Memory B cell (primary cell): ENCODE results near the gene BRD3OS.

Source experiments
- ATAC-seq: fragments of 150-1000 bp; cut with Tn5 transposase; 2 replicates; pipeline ENCODE4 v1.10.0; 2021; ENCODE audit warnings: low read depth, mild to moderate bottlenecking, moderate library complexity
- DNase-seq, 2 donors: peaks; one replicate each; pipeline ENCODE4 v3.0.0; 2022; ENCODE audit warnings: low spot score in 2 of 2
- H3K27ac Mint-ChIP-seq: one replicate; pipeline ENCODE4 v1.8.0; 2022; ENCODE audit warnings: mild to moderate bottlenecking, moderate library complexity, mixed read lengths
- H3K27me3 Mint-ChIP-seq: one replicate; pipeline ENCODE4 v1.8.0; 2022; ENCODE audit warnings: mixed read lengths
- H3K36me3 Mint-ChIP-seq: one replicate; pipeline ENCODE4 v1.8.0; 2022; ENCODE audit warnings: mild to moderate bottlenecking, mixed read lengths
- H3K4me1 Mint-ChIP-seq: one replicate; pipeline ENCODE4 v1.8.0; 2022; ENCODE audit warnings: mixed read lengths
- H3K4me3 Mint-ChIP-seq: one replicate; pipeline ENCODE4 v1.8.0; 2022; ENCODE audit warnings: mild to moderate bottlenecking, moderate library complexity, mixed read lengths
- H3K9me3 Mint-ChIP-seq: one replicate; pipeline ENCODE4 v1.8.0; 2022; ENCODE audit warnings: mixed read lengths

BRD3OS gene

DNA sequence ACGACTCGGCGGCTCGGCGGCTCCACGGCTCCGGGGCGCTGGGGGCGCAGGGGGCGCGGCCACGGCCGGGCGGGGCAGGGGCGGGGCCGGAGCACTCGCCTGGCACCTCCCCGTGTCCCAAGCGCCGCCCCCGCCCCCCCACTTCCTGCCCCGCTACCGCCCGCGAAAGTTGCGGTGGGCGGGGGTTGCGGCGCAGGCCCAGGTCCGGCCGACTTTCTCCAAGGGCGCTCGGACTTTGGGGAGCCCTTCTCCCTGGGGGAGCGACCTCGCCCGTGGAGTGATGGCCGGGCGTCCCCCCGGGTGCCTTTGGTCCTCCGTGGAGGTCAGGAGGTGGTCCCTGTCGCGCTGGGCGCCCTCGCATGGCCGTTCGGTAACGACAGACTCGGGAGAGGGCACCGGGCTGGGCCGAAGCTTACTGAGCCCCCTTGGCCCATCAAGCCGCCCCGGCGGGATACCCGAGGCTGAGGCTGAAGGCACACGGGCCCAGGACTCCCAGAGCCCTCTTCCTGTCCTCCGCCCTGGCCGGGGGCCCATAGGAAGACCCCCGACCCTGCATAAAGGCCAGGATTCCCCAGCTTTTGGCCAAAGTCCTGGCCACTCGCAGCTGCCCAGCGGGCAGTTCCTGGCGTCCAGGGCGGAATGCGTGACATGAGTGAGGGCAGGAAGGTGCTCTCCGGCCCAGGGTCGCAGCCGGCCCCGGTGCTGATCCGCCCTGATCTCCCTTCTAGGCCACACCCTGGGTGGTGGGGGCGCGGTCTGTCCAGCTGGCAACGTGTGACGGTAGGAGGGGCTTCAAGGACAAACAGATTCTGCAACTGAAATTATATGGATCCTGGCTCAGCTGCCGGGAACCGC, 32.3 kb upstream of the BRD3OS start:
- Mint-ChIP-seq H3K27me3 (peaks cover 2% of the 10 kb centered on the region), H3K4me3 (peak overlapping the region; percentile 77), H3K27ac (no peak overlapping the region), H3K4me1 (peaks cover 26% of the 10 kb centered on the region), H3K9me3 (no peaks in the 10 kb centered on the region), H3K36me3 (no peaks in the 10 kb centered on the region)
- peak; percentile 73 for ATAC-seq
- peak; percentile 74 to 82 for DNase-seq

DNA sequence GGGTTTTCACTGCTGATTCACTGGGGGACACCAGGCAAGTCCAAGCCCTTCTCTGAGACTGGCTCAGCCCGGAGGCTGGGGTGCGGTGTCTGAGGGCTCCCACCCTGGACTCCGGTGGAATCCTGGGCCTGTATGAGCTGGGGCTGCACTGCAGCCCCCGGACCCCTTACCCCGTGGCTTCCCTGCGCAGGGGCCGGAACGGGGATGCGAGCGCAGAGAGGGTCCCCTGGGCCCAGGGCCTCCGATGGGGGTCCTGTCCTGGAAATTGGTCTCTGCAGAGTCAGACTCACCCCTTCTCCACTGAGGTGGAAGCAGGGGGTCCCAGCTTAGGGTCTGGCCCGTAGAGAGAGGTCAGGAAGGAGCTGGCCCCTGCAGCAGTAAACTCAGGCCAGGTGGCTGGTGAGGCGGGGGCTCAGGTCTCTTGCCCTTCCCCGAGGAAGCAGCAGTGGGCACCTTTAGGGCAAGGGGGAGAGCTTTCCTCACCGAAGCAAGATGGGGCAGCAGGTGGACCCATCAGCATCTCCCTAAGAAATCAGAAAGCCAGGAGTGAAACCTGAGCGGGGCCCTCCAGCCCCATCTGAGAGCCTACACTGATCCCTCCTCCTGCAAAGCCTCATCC, 31.5 kb upstream of the BRD3OS start:
- ATAC-seq (no peak), DNase-seq (peak in 1 of 2 donors; percentile 34)
- Mint-ChIP-seq H3K36me3 (no peaks in the 10 kb centered on the region), H3K27me3 (peaks cover 2% of the 10 kb centered on the region), H3K4me1 (peaks cover 21% of the 10 kb centered on the region), H3K4me3 (peak overlapping the region; percentile 77), H3K9me3 (no peaks in the 10 kb centered on the region), H3K27ac (no peak overlapping the region)

DNA sequence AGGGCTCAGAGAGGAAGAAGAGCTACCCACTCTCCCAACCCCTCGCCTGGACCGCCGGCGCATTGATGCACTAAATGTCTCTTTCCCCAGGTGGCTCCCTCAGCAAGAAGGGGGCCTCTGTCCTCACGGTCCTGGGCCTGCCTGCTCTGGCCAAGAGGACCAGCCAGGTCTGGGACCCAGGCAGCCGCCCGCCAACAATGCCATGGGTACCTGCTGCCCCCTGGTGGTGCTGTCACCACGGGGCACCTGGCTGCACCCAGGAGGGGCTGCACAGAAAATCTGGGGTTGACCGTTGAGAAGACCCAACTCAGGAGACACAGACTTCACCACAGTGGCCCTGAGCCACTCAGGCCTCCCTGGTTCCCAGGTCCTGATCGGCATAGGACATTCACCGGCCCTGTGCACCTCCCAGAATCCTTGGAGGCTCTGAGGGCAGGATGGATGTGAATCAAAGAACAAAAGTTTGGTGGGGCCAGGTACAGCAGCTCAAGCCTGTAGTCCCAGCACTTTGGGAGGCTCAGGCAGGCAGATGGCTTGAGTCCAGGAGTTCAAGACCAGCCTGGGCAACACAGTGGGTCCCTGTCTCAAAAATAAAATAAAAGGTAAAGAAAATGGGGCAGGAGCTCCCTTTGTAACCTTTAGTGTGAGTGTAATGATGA, 30.8 kb upstream of the BRD3OS start:
- Mint-ChIP-seq H3K36me3 (no peaks in the 10 kb centered on the region), H3K9me3 (no peaks in the 10 kb centered on the region), H3K4me1 (peaks cover 20% of the 10 kb centered on the region), H3K27me3 (peaks cover 7% of the 10 kb centered on the region), H3K4me3 (peak overlapping the region; percentile 57), H3K27ac (no peak overlapping the region)
- ATAC-seq (peak; percentile 35), DNase-seq (peak; percentile 83 to 97)

DNA sequence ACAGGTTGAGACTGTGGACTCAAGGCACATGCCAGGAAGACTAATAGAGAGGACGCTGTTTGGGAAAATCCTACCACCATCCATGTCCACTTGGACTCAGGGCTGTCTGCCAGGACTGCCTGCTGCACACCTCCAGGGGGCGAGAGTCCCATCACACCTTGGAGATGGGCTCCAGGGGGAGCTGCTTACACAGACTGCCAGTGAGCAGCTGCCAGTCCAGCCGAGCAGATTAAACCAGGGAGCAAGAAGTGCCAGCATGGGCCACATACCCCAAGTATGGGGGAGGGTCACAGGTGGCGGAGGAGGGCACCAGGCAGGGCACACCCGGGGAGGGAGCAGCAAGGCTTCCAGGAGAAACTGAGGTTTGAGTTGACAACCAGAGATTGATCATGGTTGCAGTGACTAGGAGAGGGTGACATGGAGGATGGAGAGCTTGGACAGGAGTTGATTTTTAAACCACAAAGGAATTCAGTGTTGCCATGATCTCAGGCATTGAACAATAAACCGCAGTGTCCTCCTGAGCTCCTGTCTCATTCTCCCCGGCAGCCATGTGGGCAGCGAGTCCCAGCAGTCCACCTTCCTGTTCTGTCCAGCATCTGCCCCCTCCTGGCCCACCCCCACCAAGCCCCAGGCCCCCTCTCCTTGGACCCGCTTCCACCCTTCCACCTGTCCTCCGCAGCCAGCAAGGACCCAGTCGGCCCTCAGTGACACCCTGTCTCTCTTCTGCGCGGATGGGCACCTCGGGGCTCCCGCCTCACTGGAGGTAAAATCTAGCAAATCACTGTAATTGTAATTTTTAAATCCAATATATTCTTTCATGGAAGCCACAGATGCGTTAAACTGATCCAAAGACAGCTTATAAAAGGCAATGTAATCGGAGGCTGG, 30.0 kb upstream of the BRD3OS start:
- Mint-ChIP-seq H3K9me3 (no peaks in the 10 kb centered on the region), H3K36me3 (no peaks in the 10 kb centered on the region), H3K27ac (no peak overlapping the region), H3K4me3 (no peak overlapping the region), H3K27me3 (peaks cover 10% of the 10 kb centered on the region), H3K4me1 (peaks cover 15% of the 10 kb centered on the region)
- ATAC-seq (no peak), DNase-seq (no peak)

DNA sequence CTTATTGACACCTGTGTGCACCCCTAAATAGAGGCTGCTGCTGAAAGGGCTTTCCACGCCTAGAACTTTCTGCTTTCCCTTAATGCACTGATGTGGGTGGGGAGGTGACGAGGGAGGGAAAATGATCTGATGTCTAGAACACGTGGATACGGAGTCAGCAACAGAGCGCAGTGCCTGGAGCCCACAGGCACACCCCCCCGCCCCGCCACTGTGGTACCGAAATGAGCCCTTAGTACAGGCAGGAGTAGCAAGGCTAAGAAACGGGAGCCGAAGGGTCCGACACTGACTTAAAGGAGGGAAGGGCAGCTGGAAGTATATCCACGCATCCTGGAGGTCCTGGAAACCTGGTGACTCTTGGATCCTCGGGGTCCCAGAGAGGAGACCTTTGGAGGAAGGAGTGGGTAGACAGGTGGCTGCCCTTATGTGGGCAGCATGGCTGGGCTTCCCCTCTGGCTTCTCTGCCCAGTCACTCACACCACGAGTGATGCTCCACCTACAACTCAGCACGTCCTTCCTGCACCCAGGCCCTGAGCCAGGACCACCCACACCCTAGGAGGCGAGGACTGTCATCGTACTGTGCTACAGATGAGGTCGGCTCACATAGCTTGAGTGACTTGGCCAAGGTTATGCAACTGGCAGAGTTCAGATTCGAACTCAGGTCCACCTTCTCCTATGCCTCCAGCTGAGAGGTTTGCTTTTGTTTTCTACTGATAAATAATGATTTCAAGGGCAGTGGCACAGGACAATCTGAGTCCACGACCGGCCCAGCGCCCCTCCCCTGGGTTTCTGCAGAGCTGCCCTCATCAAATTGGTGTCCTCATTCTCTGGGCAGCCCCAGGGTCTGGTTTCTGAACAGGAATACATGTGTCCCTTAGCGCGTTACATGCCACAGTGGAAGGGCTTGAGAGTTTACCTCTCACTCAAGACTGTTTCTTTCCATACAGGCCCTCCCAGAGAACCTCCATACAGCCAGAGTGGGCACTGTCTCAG, 28.5 kb upstream of the BRD3OS start:
- no peak for DNase-seq
- H3K9me3 Mint-ChIP-seq = no peaks in the 10 kb centered on the region
- H3K27ac Mint-ChIP-seq = no peak overlapping the region
- ATAC-seq = no peak
- H3K36me3 Mint-ChIP-seq = no peaks in the 10 kb centered on the region
- H3K27me3 Mint-ChIP-seq = peaks cover 11% of the 10 kb centered on the region
- no peak overlapping the region for H3K4me3 Mint-ChIP-seq
- H3K4me1 Mint-ChIP-seq = peaks cover 12% of the 10 kb centered on the region

DNA sequence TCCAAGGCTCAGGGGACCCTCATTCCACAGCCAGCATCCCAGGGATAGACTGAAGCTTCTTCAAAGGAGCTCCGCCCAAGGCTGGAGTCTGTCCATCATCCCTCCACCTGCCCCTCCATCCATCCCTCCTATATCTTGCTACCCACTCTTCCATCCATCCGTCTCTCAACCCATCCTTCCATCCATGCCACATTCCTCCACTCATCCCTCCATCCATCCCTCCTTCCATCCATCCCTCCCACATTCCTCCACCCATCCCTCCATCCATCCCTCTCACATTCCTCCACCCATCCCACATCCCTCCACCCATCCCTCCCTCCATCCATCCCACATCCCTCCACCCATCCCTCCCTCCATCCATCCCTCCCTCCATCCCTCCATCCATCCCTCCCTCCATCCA, 27.7 kb upstream of the BRD3OS start:
- Mint-ChIP-seq H3K36me3 (no peaks in the 10 kb centered on the region), H3K27me3 (peaks cover 11% of the 10 kb centered on the region), H3K27ac (no peak overlapping the region), H3K4me3 (no peak overlapping the region), H3K9me3 (no peaks in the 10 kb centered on the region), H3K4me1 (peaks cover 12% of the 10 kb centered on the region)
- no peak for DNase-seq
- ATAC-seq = no peak

DNA sequence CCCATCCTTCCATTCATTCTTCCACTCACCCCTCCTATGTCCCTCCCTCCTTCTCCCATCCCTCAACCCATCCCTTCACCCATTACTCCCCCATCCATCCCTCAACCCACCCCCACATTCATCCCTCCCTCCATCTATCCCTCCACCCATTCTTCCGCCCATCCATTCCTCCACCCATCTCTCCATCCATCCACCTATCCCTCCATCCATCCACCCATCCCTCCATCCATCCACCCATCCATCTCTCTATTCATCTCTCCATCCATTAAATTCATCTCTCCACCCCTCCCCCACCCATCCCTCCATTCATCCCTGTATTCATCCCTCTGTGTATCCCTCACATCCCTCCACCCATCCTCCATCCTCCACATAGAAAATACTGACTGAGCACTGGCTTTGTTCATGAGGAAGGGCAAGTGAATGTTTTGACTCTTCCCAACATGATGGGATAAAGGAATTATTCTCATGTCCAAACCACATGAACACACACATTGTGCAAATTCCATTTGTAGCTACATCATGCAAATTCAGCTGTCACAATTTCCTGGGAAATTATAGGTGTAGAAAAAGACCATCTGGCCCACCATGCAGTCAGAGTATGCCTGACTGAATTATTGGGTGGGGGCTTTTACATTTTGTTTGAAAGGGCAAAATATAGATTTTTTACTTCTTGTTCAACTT, 26.2 kb upstream of the BRD3OS start:
- H3K27me3 Mint-ChIP-seq = peaks cover 16% of the 10 kb centered on the region
- peaks cover 13% of the 10 kb centered on the region for H3K4me1 Mint-ChIP-seq
- H3K4me3 Mint-ChIP-seq = no peak overlapping the region
- DNase-seq (no peak), ATAC-seq (no peak)
- no peaks in the 10 kb centered on the region for H3K9me3 Mint-ChIP-seq
- no peak overlapping the region for H3K27ac Mint-ChIP-seq
- H3K36me3 Mint-ChIP-seq = no peaks in the 10 kb centered on the region

DNA sequence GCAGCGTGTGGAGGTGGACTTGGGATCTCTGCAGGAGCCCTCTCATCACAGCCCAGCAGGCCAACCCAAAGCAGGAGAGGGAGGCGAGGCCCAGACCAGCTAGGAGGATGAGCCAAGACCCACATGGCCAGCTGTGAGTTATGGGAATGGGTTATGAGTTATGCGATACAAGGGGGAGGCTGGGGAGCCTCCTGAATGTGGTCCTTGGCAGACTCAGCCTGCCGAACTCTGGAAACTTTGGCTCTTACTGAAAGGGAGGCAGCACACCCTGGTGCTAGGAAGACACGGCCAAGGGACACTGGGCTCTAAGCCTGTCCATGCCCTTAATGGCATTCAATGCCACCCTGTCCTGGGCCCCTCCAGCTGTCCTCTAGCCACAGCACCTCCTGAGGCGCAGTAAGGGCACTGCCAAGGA, 25.4 kb upstream of the BRD3OS start:
- Mint-ChIP-seq H3K4me3 (no peak overlapping the region), H3K4me1 (peaks cover 9% of the 10 kb centered on the region), H3K36me3 (no peaks in the 10 kb centered on the region), H3K27me3 (peaks cover 16% of the 10 kb centered on the region), H3K9me3 (no peaks in the 10 kb centered on the region), H3K27ac (no peak overlapping the region)
- DNase-seq (no peak), ATAC-seq (no peak)

DNA sequence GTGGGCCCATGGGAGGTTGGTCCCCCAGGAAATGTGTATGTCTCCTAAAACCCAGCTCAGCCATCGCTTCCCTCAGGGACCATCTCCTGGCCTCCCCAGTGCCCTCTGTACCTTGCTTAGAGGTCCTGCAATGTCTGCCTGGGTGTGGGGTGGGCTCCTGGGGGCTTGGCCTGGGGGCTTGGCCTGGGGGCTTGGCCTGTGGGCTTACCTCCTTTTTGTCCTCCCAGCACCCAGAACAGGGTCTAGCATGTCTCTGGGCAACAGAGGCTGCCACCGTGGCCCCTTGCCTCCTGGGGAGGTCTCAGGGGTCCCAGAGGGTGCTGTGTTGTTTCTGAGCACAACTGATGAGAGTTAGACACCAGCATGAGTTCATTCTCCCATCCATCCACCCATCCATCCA, 22.5 kb upstream of the BRD3OS start:
- H3K9me3 Mint-ChIP-seq = no peaks in the 10 kb centered on the region
- DNase-seq = no peak
- H3K36me3 Mint-ChIP-seq = no peaks in the 10 kb centered on the region
- ATAC-seq = no peak
- H3K27me3 Mint-ChIP-seq = peaks cover 23% of the 10 kb centered on the region
- no peak overlapping the region for H3K4me3 Mint-ChIP-seq
- peaks cover 13% of the 10 kb centered on the region for H3K4me1 Mint-ChIP-seq
- no peak overlapping the region for H3K27ac Mint-ChIP-seq

DNA sequence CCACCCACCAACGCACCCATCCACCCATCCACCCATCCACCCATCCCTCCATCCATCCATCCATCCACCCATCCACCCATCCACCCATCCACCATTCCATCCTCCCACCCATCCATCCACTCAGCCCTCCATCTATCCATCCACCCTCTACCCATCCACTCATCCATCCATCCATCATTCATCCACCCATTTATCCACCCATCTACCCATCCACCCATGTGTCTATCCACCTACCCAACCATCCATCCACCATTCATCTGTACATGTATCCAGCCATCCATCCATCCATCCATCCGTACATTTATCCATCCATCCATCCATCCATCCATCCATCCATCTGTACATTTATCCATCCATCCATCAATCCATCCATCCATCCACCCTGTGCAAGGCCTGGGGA, 22.0 kb upstream of the BRD3OS start:
- H3K27ac Mint-ChIP-seq = no peak overlapping the region
- no peak overlapping the region for H3K4me3 Mint-ChIP-seq
- H3K9me3 Mint-ChIP-seq = no peaks in the 10 kb centered on the region
- no peak for ATAC-seq
- no peak for DNase-seq
- H3K27me3 Mint-ChIP-seq = peaks cover 23% of the 10 kb centered on the region
- H3K4me1 Mint-ChIP-seq = peaks cover 13% of the 10 kb centered on the region
- no peaks in the 10 kb centered on the region for H3K36me3 Mint-ChIP-seq

DNA sequence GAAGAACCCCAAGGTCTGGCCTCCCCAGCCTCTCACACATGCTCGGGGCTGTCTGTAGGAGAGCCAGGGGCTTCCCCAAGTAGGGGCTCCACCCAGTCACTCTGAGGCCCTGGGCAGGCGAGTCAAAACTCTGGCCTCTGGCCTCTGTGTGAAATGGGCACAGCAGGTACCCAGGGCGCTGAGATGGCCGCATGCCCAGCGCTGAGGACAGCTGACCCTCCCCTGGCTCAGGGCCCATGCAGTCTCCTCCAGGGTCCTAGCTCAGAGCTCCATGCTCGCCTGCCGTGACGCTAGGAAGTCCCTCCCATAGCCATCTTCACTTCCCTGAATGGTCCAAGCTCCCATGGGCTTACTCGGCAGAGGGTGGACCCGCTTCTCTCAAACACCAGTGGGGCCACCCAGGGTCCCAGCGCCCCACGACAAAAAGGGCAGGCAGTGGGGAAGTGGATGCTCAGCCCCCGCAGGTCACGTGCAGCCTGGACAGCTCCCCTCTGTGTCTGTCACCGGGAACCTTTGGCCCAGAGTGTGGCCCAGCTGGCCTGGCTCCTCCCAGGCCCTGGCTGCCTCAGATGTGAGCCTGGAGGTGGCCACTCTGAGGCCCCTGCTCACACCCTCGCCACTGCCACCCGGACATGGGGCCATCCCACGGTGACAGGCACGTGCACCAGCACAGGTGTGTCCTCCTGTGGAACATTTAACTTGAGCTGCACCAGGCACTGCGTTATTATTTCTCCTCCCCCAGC, 21.0 kb upstream of the BRD3OS start:
- Mint-ChIP-seq H3K27ac (no peak overlapping the region), H3K27me3 (peaks cover 17% of the 10 kb centered on the region), H3K4me1 (peaks cover 13% of the 10 kb centered on the region), H3K9me3 (no peaks in the 10 kb centered on the region), H3K36me3 (no peaks in the 10 kb centered on the region), H3K4me3 (no peak overlapping the region)
- DNase-seq (no peak), ATAC-seq (no peak)

DNA sequence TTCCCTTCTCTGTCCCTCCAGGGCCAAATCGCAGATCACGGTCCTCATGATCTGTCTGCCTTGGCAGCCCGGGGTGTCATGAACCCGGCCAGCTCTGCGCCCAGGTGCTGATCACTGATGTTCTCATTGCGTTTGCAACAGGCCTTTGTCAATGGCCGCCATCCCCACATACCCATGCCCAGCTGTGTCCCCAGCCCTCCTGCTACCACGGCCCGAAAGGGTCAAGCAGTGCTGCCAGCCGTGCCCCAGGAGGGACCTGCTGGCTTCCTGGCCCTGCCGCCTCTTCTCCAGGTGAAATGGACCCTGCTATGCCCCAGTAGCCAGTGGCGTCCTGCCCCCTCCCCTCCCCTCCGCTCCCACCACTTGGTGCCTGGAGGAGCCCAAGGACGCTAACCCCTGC, 20.4 kb upstream of the BRD3OS start:
- peaks cover 17% of the 10 kb centered on the region for H3K27me3 Mint-ChIP-seq
- peaks cover 13% of the 10 kb centered on the region for H3K4me1 Mint-ChIP-seq

More for the DNA sequence above, 20.4 kb upstream of the BRD3OS start:
- Mint-ChIP-seq H3K9me3 (no peaks in the 10 kb centered on the region), H3K36me3 (no peaks in the 10 kb centered on the region), H3K4me3 (no peak overlapping the region), H3K27ac (no peak overlapping the region)
- DNase-seq = no peak
- no peak for ATAC-seq
